Calu3 (cell line): Measurements from ENCODE around the gene PLEKHA6. TPM values are rescaled to one million over a fixed set of nuclear protein-coding genes. Genes with fewer than 3 reads are reported as not detected.

Source experiments
- BruUV-seq: library from RNA; stranded (reverse); fragments of 400-500 nt; replicated peaks from 2 replicates; lab custom pipeline; 2021; lab: Mats Ljungman, UMichigan
- CTCF ChIA-PET: fragments of 300-600 bp; sonication (Branson Sonifier 250); formaldehyde crosslinking; loops from one replicate; lab custom pipeline; 2022; ENCODE audit warnings: antibody characterized with exemption; lab: Charles Lee
- DNase-seq: peaks from one replicate; pipeline ENCODE4 v3.0.0; 2022
- H3K27ac Mint-ChIP-seq: one replicate; pipeline ENCODE4 v1.8.0; 2022; ENCODE audit warnings: mixed read lengths; ENCODE audit not compliant: unreplicated experiment
- H3K27me3 Mint-ChIP-seq: one replicate; pipeline ENCODE4 v1.8.0; 2022; ENCODE audit warnings: mixed read lengths; ENCODE audit not compliant: unreplicated experiment
- H3K36me3 Mint-ChIP-seq: one replicate; pipeline ENCODE4 v1.8.0; 2022; ENCODE audit warnings: mild to moderate bottlenecking, moderate library complexity, mixed read lengths; ENCODE audit not compliant: insufficient read depth, unreplicated experiment
- H3K4me1 Mint-ChIP-seq: one replicate; pipeline ENCODE4 v1.8.0; 2022; ENCODE audit warnings: mild to moderate bottlenecking, low read depth, mixed read lengths; ENCODE audit not compliant: unreplicated experiment
- H3K4me3 Mint-ChIP-seq: one replicate; pipeline ENCODE4 v1.8.0; 2022; ENCODE audit warnings: mild to moderate bottlenecking, low read depth, moderate library complexity, mixed read lengths; ENCODE audit not compliant: unreplicated experiment
- H3K9me3 Mint-ChIP-seq: one replicate; pipeline ENCODE4 v1.8.0; 2022; ENCODE audit warnings: low read depth, mixed read lengths; ENCODE audit not compliant: unreplicated experiment
- CTCF ChIP-seq: fragments of 200-600 bp; IDR thresholded peaks from one replicate; pipeline ENCODE4 v1.8.0; 2022; ENCODE audit warnings: antibody characterized with exemption; ENCODE audit not compliant: unreplicated experiment
- intact Hi-C: fragments of 100-400 bp; cut with micrococcal nuclease; formaldehyde crosslinking; loops from one replicate; pipeline ENCODE4 v1.10.0; 2022; ENCODE audit not compliant: unreplicated experiment
- total RNA-seq: library from RNA; stranded (reverse); gene quantifications from 2 replicates; pipeline ENCODE4 v1.2.3, GENCODE V29; 2022

Gene PLEKHA6
- total RNA-seq, 1 experiment from 2014 or later, result 101 TPM

GRCh38 chr1:204322339-204322868 is 37.3 kb downstream of the PLEKHA6 start:
- CTCF ChIA-PET, result interaction anchor here (0.6 kb wide), 1 partner anchor 32 kb away, joined by 6 read pairs; no protein-coding TSS in a partner anchor

GRCh38 chr1:204321665-204322064 is 38.1 kb downstream of the PLEKHA6 start:
- intact Hi-C loops, result no loop called here

More at GRCh38 chr1:204322339-204322868, 37.3 kb downstream of the PLEKHA6 start:
- Mint-ChIP-seq H3K27ac (no peak overlapping the region), H3K4me1 (peaks cover 64% of the 10 kb centered on the region), H3K36me3 (no peaks in the 10 kb centered on the region), H3K9me3 (no peaks in the 10 kb centered on the region), H3K4me3 (no peak overlapping the region), H3K27me3 (no peaks in the 10 kb centered on the region)
- DNase-seq, result no peak
- no TSS peak for BruUV-seq
- intact Hi-C loops, result no loop called here
- no peak for TF ChIP-seq CTCF

GRCh38 chr1:204321051-204321450 is 38.7 kb downstream of the PLEKHA6 start:
- CTCF ChIA-PET, result no interaction called here
- DNase-seq, result no peak
- no peaks in the 10 kb centered on the region for H3K36me3 Mint-ChIP-seq
- no TSS peak for BruUV-seq
- intact Hi-C loops, result no loop called here
- TF ChIP-seq CTCF, result no peak
- no peaks in the 10 kb centered on the region for H3K27me3 Mint-ChIP-seq
- H3K4me1 Mint-ChIP-seq, result peaks cover 64% of the 10 kb centered on the region
- H3K4me3 Mint-ChIP-seq, result no peak overlapping the region
- H3K27ac Mint-ChIP-seq, result no peak overlapping the region
- H3K9me3 Mint-ChIP-seq, result no peaks in the 10 kb centered on the region

More at GRCh38 chr1:204321665-204322064, 38.1 kb downstream of the PLEKHA6 start:
- no peaks in the 10 kb centered on the region for H3K27me3 Mint-ChIP-seq
- H3K4me1 Mint-ChIP-seq, result peaks cover 64% of the 10 kb centered on the region
- no peak overlapping the region for H3K27ac Mint-ChIP-seq
- BruUV-seq, result no TSS peak
- no peak for TF ChIP-seq CTCF
- H3K4me3 Mint-ChIP-seq, result no peak overlapping the region
- no peak for DNase-seq
- H3K9me3 Mint-ChIP-seq, result no peaks in the 10 kb centered on the region
- H3K36me3 Mint-ChIP-seq, result no peaks in the 10 kb centered on the region
- CTCF ChIA-PET, result no interaction called here

- CTCF ChIA-PET, result no interaction called here
- TF ChIP-seq CTCF, result no peak
- Mint-ChIP-seq H3K9me3 (no peaks in the 10 kb centered on the region), H3K4me3 (no peak overlapping the region), H3K27me3 (no peaks in the 10 kb centered on the region), H3K36me3 (no peaks in the 10 kb centered on the region), H3K4me1 (peaks cover 70% of the 10 kb centered on the region), H3K27ac (no peak overlapping the region)
- no peak for DNase-seq
- BruUV-seq, result no TSS peak
- intact Hi-C loops, result no loop called here
These were observed 39.3 kb downstream of the PLEKHA6 start for GRCh38 chr1:204320382-204320804.
